PFSK-1 (cell line): ENCODE data around the gene NDEL1.

Experiments
- POLR2AphosphoS5 ChIP-seq: IDR thresholded peaks from 2 replicates; pipeline ENCODE4 v1.6.1; 2012; ENCODE audit warnings: low read depth, mild to moderate bottlenecking, control low read depth, low read length, moderate library complexity
- REST ChIP-seq, 2 experiments: IDR thresholded peaks; 2 replicates each; pipeline versions ENCODE4 v1.6.1 to v1.8.0; 2011 to 2012; ENCODE audit warnings: low read depth in 2 of 2, low read length in 2 of 2, control low read depth in 1 of 2, inconsistent platforms in 1 of 2, mild to moderate bottlenecking in 1 of 2, moderate library complexity in 1 of 2; ENCODE audit not compliant: insufficient read depth in 1 of 2
- SIN3A ChIP-seq: IDR thresholded peaks from 2 replicates; pipeline ENCODE4 v1.6.1; 2012; ENCODE audit warnings: mild to moderate bottlenecking, low read length, moderate library complexity, borderline replicate concordance; ENCODE audit not compliant: insufficient read depth
- TAF1 ChIP-seq: IDR thresholded peaks from 2 replicates; pipeline ENCODE4 v1.6.1; 2012; ENCODE audit warnings: low read length, control low read depth, borderline replicate concordance; ENCODE audit not compliant: insufficient read depth

DNA sequence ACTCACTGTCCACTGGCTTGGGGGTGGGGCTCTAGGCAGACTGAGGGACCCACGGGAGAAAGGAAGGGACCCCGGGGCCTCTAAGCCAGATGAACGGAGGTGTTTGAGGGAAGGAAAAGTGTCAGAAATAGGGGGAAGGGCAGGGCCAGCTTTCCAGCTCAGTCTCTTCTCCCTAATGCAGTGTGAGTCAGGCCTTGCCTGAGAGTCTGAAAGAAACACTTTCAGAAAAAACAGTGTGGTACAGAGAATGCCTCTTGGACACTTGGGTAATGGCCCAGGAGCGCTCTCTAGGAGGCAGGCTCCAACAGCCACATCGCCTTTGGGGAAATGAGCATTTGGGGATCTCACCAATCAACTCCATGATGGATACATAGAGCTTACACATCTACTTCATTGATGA is 46.9 kb downstream of the NDEL1 start:
- TF ChIP-seq TAF1 (no peak), POLR2AphosphoS5 (no peak), REST (IDR thresholded peaks at IDR 0.05; ENCODE audit: insufficient read depth in 1 of 2, low read depth in 2 of 2, low read length in 2 of 2) (no peak), SIN3A (no peak)
